22Rv1 (cell line): ENCODE results near the gene SH3RF1.

ENCODE experiments used
- H3K27ac ChIP-seq: fragments of 450-650 bp; 2 replicates; pipeline ENCODE4 v1.5.1; 2017
- CTCF ChIP-seq: fragments of 450-650 bp; IDR thresholded peaks from 2 replicates; pipeline ENCODE4 v1.5.1; 2017; ENCODE audit warnings: mild to moderate bottlenecking
- ZFX ChIP-seq: fragments of 450-650 bp; IDR thresholded peaks from 2 replicates; pipeline ENCODE4 v1.6.1; 2017; ENCODE audit warnings: antibody characterized with exemption, borderline replicate concordance

Gene SH3RF1

DNA sequence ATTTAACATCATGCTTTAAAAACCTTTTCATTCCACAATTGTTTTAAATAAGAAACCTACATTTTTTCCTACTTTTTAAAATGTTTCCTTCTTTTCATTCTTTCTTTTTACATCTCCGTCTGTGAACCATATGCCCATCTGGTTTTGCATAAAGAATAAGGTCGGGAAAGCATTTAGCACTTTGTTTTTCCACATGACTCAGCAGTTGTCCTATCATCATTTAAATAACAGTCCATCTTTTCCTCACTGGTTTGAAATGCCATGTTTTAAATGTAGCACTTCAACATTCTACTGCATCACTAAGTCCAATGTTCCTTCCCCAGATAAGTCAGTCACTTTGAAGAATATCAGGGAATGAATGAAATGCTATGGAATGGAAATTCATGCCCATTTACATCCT lies 128.4 kb downstream of the SH3RF1 start:
- TF ChIP-seq CTCF = no peak
- no peak for TF ChIP-seq ZFX
- H3K27ac ChIP-seq = no peak overlapping the region

- no peak overlapping the region for H3K27ac ChIP-seq
- no peak for TF ChIP-seq ZFX
- TF ChIP-seq CTCF = no peak
These were observed 131.7 kb downstream of the SH3RF1 start for GRCh38 chr4:169139021-169139420.

- H3K27ac ChIP-seq = no peak overlapping the region
- TF ChIP-seq ZFX = no peak
- TF ChIP-seq CTCF = no peak
These were observed 133.2 kb downstream of the SH3RF1 start for GRCh38 chr4:169137558-169137920.

DNA sequence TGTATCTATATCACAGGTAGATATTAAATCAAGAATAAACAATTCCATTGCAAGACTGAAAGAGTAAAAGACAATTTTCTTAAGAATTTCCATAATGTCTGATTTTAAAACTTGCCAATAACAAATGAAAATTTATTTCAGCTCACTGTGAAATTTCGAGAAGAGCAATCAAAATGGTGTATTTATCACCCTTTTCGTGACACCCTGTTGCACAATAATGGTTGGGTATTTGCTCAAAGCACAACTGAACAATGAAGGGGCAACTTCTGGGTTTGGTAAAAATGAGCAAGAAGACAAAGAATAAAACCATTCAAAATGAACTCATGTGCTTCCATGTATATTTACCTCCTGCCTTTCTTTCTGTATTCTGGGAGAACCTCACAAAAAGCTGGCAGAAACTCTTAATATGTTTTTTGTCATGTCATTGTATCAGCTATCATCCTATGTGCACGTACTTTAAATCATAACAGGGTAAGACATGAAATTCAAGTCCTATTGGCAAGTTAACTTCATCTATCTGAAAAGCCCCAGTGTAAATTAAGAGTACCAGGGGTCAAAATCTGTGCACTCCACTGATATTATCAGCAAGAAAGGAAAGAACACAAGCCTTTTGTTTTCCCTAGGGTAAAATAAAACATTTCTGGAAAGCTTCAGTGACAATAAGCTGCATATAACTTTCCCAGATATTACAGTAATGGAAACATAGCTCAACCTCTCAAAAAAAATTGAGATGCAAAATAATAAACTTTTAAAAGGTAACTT lies 133.8 kb downstream of the SH3RF1 start:
- H3K27ac ChIP-seq = peak overlapping the region; percentile 8; the same call in 1 of the 2 replicates

GRCh38 chr4:169136330-169136729 lies 134.4 kb downstream of the SH3RF1 start:
- peak overlapping the region; percentile 8; the same call in 1 of the 2 replicates for H3K27ac ChIP-seq
- TF ChIP-seq CTCF = no peak
- no peak for TF ChIP-seq ZFX

More for the DNA sequence above, 133.8 kb downstream of the SH3RF1 start:
- TF ChIP-seq CTCF (no peak), ZFX (no peak)

- no peak for TF ChIP-seq CTCF
- no peak for TF ChIP-seq ZFX
- H3K27ac ChIP-seq = peak overlapping the region; percentile 8; the same call in 1 of the 2 replicates
These were observed 135.0 kb downstream of the SH3RF1 start for GRCh38 chr4:169135776-169136175.

- TF ChIP-seq ZFX = no peak
These were observed 136.8 kb downstream of the SH3RF1 start for GRCh38 chr4:169133932-169134331.

More at GRCh38 chr4:169133932-169134331, 136.8 kb downstream of the SH3RF1 start:
- H3K27ac ChIP-seq = no peak overlapping the region
